Ishikawa (cell line): ENCODE results near the gene MRPL36.

Experiments
- CEBPB ChIP-seq: IDR thresholded peaks from 2 replicates; pipeline ENCODE4 v1.6.1; 2012
- CREB1 ChIP-seq: IDR thresholded peaks from 2 replicates; pipeline ENCODE4 v1.6.1; 2012; ENCODE audit warnings: low read depth
- EP300 ChIP-seq: IDR thresholded peaks from 2 replicates; pipeline ENCODE4 v1.6.1; 2012; ENCODE audit warnings: borderline replicate concordance
- FOXM1 ChIP-seq: IDR thresholded peaks from 2 replicates; pipeline ENCODE4 v1.6.1; 2012; ENCODE audit warnings: low read depth, borderline replicate concordance
- TAF1 ChIP-seq: IDR thresholded peaks from 2 replicates; pipeline ENCODE4 v1.6.1; 2012; ENCODE audit warnings: low read depth, mild to moderate bottlenecking
- TEAD4 ChIP-seq: IDR thresholded peaks from 2 replicates; pipeline ENCODE4 v1.6.1; 2012
- ZBTB7A ChIP-seq: IDR thresholded peaks from 2 replicates; pipeline ENCODE4 v1.6.1; 2012; ENCODE audit warnings: low read depth

DNA sequence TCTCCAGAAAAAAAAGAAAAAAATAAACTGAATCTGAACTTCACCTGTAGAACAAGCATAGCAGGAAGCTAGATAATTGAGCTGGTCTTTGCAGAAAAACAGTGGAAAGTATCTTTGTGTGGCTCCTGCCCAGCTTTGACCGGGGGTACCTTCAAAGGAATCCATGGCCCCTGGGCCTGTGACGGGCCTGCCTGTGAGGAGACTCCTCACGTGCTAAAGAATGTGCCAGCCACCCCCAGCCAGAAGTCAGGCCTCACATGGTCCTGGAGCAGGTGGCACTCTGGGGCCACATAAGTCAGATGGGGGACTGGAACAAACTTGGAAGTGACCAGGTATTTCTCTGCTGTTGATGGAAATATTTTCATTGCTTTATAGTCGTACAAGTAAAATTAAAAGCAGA lies 5.7 kb upstream of the MRPL36 start:
- TF ChIP-seq EP300: no peak
- no peak for TF ChIP-seq FOXM1
- TF ChIP-seq CEBPB: no peak
- no peak for TF ChIP-seq TEAD4
- TF ChIP-seq TAF1: no peak
- no peak for TF ChIP-seq ZBTB7A
- TF ChIP-seq CREB1: no peak
